ENCODE results near the gene LMX1A. TPM values are rescaled to one million over a fixed set of nuclear protein-coding genes. Genes with fewer than 3 reads are reported as not detected.

The LMX1A gene
- total RNA-seq (2022; extraction: Qiagen RNA extraction; ENCODE audit: low read depth): not detected in 5 replicates

DNA sequence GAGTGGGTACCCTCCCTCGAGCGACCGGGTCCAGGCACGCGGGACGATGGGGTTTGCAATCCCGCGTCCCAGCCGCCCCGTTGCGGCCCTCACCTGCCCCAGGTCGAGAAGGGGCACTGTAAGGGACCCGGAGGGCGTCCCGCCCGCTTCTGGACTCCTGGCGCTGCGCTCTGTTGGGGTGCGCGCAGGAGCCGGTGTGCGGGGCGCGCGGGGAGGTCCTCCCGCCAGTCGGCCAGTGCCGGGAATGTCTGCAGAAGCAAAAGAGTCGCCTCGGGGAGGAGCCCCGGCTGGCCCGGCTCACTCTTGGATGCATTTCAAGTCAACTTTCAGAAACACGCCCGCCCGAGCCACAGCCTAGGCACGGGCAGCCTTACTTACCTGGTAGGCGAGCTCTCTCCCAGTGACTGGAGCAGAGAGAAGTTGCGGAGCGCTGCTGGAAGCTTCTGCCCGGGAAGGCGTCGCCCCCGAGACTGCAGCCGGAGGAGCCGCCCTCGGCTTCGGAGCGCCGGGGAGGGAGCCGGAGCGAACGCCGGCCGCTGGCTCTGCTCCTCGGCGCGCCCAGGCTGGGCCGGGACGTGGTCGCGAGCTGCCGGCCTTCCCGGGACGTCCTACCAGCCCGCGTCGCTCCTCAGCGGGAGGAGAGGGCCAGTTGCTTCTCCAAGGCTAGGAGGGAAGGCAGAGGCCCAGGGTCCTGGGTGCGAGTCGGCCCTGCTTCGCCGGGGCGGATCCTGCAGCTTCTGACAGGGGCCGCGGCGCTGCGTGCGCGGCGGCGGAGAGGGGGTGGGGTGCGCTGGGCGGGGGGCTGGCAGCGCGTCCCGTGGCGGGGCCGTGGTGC is at the start of gene LMX1A:
TSS of gene LMX1A (minus strand) at position 739 of the 835 bp plus-strand sequence. CDS start 1,156 bp downstream, outside the sequence.

Other genes with a start within 250 kb of the LMX1A start
- not detected in 5 replicates for gene RXRG, start 88.4 kb upstream of the LMX1A start, total RNA-seq (2022; extraction: Qiagen RNA extraction; ENCODE audit: low read depth)
- not detected in 5 replicates for gene LRRC52, start 187.3 kb upstream of the LMX1A start, total RNA-seq (2022; extraction: Qiagen RNA extraction; ENCODE audit: low read depth)